GM19328 (cell line): ENCODE measurements around the gene LRMDA.
"Not testable (repeated sequence)": the region's sequence is repeated elsewhere in the genome, so short reads cannot be mapped to it uniquely, and the experiment has no call there.

Experiments
- ATAC-seq: cut with Tn5 transposase; IDR thresholded peaks from one replicate; pipeline ENCODE4 v1.9.1; 2021; ENCODE audit warnings: mild to moderate bottlenecking, moderate library complexity; ENCODE audit not compliant: unreplicated experiment

Gene LRMDA

DNA sequence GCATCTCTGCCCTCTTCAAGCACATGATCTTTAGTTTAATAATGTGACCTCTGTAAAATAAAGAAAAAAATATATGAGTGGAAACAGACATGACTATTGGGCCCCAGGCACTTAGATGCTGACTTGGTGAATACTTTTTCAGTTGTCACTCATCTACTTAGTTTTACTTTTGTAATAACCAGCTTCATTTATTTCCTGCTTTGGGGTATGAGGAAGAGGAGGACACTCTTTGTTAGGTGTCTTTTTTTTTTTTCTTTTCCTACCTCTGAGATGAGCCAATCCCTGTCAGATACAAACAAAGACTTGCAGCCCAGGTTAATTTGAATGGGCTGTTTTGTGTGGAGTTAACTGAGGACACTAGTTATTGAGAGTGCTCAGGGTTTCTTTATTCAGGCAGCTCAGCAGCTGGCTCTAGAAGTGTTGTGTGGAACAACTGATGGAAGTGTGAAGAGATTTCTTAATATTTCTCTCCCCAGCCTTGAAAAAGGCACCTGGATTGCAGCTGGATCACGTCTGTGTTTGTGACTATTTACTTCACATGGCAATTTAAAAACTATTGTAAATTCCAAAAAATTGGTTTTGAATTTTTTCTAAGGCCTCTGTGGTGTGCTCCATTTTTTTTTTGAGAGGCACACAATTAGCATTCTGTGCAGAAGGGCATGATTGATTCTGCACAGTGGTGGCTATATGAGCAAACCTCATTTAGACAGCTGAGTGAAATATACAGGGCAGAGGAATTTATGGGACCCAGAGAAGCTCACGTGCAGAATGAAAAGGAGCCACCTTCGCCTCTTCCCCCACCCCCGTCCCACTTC lies 333.8 kb downstream of the LRMDA start:
- ATAC-seq: no peak

DNA sequence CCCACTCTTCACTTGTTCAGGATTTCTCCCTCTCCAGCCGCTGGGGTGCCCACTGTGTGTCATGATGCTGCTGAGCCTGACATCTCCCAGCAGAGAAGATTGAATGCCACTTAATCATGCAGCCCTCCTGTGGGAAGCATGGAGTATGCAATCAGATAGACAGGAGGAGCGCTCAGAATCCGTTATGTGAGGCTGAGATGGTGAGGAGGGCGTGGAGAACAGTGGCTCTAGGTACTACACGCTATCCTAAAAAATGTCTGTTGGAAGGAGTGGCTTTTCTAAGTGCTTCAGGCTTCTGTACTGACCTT lies 334.3 kb downstream of the LRMDA start:
- no peak for ATAC-seq

DNA sequence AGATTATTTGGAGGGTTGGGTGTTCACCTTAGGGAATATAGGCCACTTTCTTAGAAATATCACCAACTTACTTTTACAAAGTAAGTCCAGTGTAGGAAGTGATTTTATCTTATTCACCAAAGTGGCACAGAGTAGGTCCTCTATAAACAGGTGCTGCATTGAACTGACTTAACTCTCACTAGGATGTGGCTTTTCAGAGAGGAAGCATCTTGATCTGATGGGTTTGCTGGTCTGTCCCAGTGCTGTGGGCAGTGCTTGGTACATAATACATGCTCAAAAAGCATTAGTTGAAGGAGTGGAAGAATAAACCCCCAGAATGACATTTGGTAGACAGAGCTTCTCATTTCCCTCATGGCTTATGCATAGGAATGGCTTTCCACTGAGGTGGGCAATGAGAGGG lies 334.7 kb downstream of the LRMDA start:
- ATAC-seq: no peak

DNA sequence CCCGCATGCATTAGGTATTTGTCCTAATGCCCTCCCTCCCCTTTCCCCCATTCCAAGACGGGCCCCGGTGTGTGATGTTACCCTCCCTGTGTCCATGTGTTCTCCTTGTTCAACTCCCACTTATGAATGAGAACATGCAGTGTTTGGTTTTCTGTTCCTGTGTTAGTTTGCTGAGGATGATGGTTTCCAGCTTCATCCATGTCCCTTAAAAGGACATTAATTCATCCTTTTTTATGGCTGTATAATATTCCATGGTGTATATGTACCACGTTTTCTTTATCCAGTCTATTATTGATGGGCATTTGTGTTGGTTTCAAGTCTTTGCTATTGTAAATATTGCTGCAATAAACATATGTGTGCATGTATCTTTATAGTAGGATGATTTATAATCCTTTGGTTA lies 335.3 kb downstream of the LRMDA start:
- not testable (repeated sequence) for ATAC-seq

DNA sequence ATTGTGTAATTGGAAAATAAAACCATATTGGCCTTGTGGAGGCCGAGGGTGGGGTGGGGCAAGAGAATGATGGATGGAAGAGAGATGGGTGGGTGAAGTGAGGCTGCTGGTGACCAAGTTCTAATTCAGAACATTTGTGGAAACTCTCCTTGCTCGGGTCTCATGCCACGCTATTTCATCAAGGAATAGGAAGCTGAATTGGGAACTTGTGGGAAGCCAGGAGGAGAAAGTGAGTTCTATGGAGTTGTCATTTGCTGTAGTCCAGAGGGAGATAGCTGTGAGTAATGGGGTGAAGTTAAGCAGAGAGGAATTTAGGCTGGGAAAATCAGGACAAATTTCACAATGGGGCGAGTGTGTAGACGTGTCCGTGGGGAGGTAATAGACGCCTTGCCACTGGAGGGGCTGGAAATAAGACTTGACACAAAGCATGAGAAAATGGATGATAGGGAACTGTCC lies 339.2 kb downstream of the LRMDA start:
- no peak for ATAC-seq

DNA sequence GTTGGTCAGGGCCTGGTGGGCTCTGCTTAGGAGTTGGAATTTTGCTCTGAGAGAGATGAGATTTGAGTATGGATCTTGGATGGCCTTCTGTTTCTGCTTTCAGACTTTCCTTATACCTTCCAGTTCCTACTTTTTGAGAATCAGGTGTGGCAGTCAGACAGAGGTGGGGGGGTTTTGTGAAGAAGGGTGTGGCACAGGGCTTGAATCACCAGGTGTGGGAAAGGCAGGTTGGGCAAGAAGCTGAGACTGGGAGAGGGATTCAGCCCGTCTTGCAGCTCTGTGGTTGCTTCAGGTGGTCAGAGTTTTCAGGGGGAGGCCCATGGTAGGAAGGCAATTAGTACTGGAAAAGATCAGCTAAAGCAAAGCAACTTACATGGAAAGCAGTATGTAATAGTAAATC lies 340.2 kb downstream of the LRMDA start:
- no peak for ATAC-seq

DNA sequence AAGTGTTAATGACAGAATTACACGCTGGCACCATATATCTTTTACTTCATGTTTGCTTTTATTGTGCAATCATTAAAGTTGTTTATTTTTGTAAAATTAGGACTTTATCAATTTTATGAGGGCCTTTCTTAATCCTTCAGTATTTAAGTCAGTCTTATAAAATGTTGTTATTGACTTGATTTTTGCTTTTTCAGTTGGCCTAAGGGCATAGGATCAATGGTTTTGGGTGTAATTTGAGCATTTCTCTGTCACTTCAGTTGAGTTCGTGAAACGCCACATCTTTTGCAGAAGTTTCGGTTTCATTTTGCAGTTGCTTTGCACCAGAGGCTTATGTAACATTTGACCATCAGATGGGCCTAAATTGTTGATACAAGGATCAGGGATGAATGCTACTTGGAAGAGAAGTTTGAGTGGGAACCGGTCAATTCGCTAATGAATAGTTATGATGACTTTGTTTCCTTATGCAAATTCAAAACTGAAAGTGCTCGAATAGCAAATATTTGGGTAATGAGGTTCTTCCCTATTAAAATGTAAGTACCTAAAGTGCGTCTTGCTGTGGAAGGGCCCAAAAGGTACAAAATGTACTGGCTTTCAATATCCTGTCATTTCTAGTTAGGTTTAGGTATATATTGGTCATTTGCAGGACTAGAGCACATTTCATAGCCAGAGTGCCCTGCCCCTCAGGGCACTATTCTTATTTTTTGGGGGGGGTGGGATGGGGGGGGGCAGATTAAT lies 340.9 kb downstream of the LRMDA start:
- ATAC-seq: no peak

DNA sequence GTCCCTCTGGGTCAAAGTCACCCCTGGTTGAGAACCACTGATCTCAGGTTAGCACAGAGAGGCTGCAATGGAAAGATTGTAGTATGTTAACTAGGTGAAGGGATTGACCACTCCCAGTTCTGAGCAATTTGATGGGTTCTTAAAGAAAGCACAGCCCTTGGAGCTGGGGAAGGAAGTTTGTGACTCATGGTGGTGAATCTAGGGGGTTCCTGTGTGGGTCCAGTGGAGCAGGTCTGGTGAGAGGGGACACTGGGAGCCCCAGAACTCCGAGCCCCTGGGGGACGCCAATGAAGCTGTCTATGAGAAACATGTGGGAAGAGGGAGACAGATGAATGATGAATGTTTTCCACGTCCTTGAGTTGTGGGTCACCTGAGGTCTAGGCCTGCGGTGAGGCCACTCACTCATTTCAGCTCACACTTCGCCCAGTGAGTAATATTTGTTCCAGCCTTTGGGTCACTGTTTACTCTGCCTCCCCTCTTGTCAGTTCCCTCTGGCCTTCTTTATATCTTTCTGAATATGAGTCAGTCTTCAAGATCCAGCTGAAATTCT lies 341.9 kb downstream of the LRMDA start:
- no peak for ATAC-seq

DNA sequence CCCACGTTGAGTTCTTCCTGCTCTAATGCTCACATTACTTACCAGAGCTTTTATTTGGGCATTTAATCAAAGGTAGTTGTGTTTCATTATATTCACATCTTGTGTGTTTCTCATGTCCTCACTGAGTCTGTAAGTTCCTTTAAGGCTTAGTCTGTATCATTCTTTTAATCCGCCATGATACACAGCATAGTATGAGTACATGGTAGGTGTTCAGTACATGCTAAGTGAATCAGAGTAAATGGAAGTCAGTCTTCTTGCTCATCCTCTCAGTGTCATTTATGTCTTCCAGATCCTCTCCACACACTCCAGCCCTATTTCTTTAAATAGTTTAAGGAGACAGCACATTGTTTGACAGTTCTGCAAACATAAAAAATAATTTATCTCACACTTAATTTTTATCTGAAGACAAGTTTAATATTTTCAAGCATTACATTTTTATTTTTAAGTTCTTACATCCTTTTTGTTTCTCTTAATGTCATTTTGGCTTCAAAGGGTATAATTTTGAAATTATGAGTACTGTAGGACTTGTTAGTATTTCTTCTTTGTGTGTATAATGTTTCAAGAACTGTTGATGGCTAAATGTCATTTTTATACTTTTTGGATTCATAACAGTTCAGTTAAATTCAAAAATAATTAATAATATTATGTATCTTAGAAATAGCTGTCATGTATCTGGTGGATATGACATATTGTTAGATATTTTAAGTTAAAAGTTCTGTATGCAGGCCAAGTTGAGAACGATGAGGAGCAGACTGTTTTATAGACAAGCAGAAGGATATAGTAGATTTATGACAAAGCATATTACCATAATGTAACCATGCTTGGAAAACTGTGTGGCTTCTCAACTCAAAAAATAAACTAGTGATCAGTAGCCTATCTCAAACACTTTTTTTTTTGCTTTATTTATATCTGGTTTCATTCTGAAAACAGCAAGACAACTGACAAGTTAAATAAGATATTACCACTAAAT lies 342.7 kb downstream of the LRMDA start:
- ATAC-seq: no peak

DNA sequence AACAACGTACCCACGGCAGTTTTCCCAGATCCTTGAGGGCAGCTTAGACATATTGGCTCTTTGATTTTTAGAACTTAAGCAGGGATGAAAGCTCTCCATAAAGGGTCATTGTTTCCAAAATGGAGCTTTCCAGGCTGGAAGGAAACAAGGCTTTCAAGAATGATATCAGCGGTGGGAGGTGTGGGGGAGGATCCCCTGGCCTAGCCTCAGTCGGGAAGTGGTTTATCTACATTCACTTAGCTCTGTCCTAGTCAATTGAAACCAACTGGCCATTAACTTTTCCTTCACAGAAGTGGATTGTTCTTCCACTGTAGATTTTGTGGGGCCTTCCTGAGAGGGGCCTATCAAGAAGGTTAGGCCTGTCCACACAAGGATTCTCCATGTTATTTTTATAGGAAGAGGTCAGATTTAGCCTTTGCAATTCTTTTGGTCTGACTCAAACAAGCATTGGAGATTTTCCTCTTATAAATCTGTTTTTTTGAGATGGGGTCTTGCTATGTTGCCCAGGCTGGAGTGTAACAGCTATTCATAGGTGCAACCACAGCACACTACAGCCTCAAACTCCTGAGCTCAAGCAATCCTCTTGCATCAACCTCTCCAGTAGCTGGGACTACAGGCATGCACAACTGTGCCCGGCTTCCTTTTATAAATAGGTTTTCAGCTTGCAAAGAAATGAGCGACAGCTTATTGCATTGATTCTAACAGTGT lies 343.5 kb downstream of the LRMDA start:
- no peak for ATAC-seq

DNA sequence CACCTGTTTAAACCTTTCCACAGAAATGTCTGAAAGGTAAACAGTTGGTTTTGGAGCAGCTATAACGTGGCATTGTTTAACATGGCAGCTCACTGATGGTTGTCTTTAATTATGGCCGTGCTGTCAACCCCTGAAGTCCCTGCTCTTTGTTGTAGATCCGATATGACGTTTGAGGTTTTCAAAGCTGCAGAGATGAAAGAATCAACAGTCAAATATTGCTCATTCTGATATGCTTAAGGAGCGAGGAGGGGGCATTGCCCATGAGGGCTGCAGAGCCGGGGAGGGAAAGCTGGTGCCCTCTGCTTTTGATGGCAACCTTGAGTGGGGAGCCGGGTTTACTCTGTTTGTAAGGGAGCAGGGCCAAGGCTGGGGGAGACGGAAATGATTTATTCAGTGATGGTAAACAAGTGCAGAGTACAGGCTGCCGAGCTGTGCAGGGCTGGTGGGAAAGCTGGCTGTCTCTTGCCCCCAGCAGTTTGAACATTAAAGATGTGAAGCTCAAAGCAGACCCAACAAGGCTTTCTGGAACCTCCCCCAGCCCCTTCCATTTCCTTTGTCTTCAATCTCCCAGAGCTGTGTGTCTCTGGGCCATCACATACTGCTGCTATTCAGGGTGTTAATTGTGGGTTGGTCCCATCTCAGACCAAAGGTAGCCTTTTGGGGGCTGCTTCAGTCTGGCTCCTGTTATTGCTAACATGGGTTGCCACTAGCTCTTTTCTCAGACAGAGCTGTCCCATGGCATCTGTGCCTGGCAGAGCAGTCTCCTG lies 345.5 kb downstream of the LRMDA start:
- no peak for ATAC-seq

DNA sequence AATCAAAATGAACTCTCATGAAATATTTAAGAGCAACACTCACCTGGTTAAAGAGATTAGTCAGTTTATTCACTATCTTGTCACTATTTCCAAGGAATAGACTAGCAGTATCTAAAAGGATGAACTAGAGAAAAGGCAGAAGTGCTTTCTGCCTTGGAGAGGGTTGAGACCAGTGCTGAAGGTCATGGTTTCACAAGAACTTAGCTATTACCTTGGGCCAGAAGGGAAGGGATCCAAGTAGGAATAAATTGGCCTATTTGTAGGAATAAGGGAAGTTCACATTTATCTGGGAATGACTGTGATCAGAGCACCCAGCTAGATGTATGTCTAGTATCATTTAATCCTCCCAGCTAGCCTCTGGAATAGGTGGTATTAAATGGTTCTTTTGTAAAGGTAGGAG lies 347.2 kb downstream of the LRMDA start:
- no peak for ATAC-seq

DNA sequence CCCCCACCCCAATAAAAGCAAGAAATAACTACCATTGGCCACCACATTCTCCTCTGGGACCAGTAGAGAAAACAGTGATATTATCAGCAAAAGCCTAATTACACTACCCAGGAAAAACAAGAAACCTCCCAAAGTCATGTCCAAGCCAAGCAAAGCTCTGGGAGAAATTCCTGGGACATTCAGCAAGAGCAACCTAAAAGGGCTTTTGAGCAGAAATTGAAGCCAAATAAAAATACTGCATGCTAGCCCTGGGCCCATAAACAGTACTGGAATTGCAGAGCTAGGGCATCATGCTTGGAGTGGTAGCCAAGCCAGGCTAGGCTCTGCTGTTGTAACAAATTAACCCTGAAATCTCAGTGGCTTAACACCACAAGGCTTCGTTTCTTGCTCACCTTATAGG lies 347.9 kb downstream of the LRMDA start:
- ATAC-seq: no peak

DNA sequence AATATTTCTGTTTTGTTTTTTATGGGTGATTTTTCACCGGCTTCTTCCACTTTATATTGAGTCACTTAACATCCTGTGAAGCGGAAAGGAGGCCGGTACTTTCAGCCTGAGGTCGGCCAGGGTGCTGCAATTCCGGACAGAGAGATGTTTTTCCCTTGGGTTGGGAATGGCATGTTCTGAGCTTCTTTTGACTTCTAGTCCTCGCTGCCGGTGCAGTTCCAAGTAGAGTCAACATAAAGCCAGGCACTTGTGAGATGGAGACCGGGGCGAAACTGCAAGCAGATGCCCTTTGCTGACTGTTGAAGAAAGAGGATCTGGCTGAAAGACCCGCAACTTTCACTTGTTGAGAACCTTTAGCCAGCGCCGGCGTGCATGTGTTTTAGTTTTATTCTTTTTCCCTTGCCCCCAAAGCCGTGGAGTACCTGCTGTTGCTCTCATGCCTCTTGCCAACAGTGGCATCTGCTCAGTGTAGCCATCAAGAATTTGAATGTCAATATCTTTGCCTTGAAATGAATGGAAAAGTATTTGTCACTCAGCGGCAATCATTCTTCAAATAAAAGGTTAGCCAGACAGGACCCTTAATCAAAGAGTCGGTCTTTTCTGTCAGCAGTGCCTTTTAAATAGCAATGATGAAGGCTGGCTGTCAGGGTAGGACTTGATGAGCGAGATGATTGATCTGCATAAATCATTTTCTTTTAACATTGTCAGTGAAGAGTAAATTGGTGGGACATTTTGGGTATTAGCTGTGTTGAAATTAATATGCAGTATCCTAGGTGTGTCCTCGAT lies 351.2 kb downstream of the LRMDA start:
- no peak for ATAC-seq

DNA sequence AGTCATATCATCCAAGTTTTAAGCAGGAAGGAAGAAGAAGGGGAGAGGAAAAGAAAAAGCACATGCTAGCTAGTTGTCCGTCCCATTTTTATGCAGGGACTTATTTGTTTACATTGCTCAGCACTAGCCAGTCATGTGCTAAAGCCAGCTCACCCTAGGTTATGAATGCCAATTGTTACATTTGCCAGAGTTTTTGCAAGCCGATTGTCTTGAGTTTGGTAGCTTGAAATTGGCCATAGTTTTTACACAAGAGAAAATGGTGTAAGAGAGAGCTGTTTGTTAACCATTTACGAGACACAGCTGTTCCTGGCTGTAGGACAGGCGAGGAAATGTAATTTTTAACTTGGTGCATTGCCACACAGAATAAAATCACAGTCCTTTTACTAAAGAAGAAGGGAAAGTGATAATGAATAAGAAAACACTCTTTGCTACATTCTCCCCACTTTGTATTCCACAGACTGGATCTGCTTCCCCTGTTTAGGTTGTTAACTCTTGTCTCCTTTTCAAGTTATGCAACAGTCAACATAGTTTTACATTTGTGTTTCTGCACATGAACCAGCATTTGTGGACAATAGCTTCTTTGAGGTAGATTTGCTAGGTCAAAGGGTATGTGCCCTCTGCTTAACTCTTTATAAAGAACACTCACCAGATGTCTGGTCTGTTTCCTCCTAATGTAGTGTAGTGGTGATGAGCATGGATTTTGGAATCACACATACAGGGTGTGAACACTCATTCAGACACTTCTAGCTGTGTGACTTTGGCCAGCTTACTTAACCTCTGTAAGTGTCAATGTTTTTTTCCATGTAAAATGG lies 357.2 kb downstream of the LRMDA start:
- no peak for ATAC-seq

DNA sequence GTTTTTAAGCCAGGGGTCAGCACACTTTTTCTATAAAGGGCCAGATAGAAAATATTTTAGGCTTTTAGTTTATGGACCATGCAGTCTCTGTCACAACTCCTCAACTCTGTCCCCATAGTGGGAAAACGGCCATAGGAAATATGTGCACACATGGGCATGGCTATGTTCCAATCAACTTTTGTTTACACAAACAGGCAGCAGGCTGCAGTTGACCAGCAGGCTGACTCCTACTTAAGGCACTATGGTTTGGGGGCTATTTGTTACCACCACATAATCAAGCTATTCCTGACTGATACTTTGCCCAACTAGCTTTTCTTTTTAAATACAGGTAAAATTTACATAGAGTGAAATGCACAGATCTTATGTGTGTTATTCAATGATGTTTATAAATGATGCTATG lies 362.4 kb downstream of the LRMDA start:
- ATAC-seq: no peak

DNA sequence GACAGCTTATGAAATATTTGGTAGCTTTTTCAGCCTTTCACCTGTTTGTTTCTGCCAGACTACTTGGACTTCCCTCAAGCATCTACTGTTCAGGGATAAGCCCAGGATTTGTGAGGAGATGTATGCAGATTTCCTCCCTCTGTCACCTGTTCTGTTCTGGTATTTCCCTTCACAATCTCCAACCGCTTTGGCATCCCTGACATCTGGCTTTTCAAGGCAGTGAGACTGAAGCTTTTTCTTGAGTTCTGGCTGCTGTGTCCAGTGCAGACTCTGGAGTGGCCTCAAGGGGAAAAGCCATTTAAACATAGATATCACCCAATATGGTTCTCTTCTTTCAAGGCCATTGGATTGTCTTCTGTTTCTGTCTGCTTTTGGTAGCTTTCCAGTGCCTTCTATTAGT lies 369.7 kb downstream of the LRMDA start:
- ATAC-seq: no peak

DNA sequence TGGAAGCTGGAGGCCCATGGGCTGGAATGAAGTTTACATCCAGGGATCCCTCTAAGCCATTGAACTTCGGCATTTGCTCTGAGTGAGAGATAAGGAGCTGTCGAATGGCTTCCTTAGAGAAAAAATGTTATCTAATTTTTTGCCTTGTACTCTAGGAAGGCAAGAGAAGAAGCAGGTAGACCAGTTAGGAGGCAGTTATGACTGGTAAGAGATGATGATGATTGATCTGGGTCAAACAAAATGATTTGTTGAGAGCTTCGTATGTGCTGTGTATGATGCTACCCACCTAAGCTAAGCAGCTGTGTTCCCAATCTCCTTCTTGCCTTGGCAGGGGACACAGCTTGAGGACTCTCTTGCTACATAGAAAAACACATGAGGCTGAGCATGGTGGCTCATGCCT lies 370.2 kb downstream of the LRMDA start:
- no peak for ATAC-seq
